ENCODE measurements around the gene EGFL6.
A peak's percentile ranks its signal among the peaks of the same experiment; 100 is the strongest.
"Not testable (repeated sequence)": the region's sequence is repeated elsewhere in the genome, so short reads cannot be mapped to it uniquely, and the experiment has no call there.

Gene EGFL6

DNA sequence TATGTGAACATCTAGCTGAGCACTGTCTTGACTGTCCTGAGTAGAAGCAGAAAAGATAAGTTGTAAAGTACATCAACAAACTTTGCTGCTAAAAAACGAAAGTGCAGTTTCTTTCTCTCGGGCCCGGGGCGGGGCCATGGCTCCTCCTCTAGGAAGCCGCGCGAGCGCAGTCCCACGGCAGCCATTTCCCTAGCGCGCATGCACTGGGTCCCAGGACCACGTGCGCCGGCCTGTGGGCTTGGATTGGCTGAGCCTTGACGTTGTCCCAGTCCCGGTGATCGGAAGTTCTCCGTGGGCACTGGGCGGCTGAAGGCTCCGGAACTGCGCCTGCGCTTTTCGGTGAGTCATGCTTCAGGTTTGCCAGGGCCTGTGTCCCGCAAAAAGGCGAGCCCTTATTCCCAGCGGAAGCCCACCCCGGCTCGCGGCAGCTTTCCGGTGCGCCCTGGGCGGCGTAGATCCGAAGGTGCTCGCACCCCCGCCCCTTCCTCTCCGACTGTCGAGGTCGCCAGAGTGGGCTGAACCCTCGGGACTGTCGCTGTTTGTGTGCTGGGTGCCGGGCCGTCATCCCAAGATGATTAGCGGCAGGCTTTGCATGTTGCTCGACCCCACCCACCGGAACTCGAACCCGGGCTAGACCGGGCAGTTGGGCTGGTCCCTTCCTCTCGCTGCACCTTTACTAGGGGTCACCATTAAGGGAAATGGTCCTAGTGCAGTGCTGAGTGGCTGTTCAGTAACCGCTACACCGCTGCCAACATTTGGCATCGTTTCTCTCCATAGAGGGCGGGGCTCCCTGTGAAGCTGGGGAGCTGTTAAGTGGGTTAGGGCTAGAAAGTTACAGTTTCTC lies 83.7 kb downstream of the EGFL6 start, which contains the start of gene TCEANC:
Gene TCEANC (plus strand): TSS at position 292 of the 844 bp plus-strand sequence. CDS start 9,368 bp downstream, outside the sequence.
- peak; percentile 71 for DNase-seq (ENCODE audit: low read depth, low spot score)

DNA sequence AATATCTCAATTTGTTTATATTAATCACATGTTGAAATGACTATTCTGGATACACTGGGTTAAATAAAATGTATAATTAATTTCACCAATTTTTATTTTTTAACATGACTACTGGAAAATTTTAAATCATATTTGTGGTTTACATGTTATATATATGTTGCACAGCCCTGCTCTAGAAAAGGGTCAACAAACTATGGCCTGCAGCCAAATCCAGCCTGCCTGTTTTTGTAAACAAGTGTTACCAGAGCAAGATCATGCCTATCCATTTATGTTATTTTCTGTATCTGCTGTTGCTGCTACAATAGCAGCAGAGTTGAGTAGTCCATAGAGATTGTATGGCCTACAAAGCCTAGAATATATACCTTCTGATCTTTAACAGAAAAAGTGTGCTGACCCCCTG lies 84.7 kb downstream of the EGFL6 start:
- DNase-seq (ENCODE audit: low read depth, low spot score): no peak

DNA sequence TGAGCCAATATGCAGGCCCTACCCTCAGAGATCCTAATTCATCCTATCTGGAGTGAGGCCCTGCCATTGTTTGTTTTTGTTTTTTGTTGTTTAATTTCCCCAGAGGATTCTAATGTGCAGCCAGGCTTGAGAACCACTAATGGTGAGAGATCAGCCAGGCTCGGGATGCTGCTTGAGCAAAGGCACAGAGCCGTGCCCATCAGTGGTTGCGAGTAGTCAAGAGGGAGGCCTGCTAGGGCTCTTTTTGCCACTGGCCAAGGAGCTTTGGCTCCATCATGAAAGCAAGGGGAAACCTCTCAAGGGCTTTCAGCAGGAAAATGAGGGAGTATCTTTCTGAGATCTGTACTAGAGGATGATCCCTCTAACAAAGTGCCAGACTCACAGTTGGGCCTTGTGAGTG lies 86.3 kb downstream of the EGFL6 start:
- DNase-seq (ENCODE audit: low read depth, low spot score): no peak

DNA sequence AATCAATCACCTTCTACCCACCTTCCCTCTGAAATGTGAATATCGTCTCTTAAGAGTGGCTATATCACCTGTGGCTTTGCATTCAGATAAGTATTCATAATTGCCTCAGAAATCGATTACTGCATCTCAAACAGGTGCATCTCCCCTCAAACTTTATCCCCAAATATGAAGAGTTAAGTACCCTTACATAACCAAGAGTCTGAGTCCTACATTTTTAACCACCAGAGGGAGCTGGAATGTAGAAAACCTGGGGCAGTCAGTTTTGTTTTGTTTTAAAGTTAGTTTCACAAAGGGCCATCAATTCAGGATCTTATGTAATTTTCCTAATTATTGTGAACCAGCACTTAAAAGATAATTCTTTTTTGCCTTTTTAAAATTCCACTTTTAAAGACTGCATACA lies 89.2 kb downstream of the EGFL6 start:
- no peak for DNase-seq (ENCODE audit: low read depth, low spot score)

GRCh38 chrX:13659063-13659462 lies 89.7 kb downstream of the EGFL6 start:
- DNase-seq (ENCODE audit: low read depth, low spot score): no peak

DNA sequence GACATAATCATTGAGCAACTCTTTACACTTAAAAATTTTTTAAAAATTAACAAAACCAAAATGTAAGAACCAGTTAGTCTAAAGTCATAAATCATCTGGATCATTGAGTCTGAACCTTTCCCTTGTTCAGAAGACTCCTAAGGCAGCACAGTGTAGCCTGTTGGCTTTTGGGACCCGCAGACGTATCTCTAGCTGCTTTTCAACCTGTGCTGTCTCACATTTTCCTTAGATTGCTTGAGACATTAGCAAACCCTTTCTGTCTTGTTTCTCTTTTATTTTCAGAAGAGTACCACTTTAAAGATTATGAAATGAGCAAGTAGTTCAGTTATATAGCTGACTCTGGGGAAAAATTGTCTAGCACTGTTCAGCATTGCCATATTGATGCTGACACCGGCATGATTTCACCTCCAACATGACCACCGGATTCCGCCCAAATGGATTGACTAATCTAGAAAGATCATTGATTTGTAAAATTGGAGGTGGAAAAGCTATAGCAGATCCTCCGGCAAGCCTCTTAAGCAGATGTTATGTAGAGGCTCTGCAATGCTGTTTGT lies 92.4 kb downstream of the EGFL6 start:
- DNase-seq (ENCODE audit: low read depth, low spot score): no peak

- DNase-seq (ENCODE audit: low read depth, low spot score): no peak
Observed at GRCh38 chrX:13662355-13662791, 93.0 kb downstream of the EGFL6 start.

- DNase-seq (ENCODE audit: low read depth, low spot score): no peak
Observed at GRCh38 chrX:13664020-13664419, 94.6 kb downstream of the EGFL6 start.

DNA sequence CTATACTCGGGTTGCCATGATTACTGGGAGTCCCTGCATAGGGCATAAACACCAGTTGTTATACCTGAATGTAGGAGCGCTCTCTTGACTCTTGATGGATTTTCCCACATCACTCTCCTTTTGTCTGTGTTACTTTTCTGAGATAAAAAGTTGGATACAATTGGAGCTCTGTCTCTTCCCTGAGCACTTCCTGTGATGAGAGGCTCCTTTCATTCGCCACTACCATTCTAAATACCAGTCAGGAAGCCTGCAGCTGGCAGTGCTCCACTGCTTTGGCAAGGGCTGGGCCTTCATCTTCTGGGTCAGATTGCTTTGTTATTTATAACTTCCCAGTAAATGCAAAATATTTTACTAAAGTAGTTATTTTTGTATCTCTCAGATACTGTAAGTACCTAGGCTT lies 97.4 kb downstream of the EGFL6 start:
- DNase-seq (ENCODE audit: low read depth, low spot score): no peak

DNA sequence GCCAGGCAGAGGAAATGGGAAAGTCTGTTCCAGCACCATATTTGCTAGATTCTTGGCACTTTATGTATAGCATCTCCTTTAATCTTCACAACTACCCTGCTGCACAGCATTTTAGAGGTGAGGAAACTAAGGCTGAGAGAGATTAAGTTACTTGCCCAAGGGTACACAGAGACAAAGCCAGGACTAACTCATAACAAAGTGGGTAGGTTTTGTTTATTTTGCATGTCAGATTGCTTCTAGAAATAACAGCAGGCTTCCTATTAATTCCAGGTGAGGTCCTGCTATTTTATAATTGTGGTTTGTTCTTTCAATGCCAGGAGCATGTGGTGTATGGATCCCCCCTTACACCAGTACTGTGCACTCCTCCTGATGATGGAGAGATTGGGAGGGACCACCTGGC lies 98.5 kb downstream of the EGFL6 start:
- no peak for DNase-seq (ENCODE audit: low read depth, low spot score)

GRCh38 chrX:13669246-13669737 lies 99.9 kb downstream of the EGFL6 start:
- no peak for DNase-seq (ENCODE audit: low read depth, low spot score)

- DNase-seq (ENCODE audit: low read depth, low spot score): not testable (repeated sequence)
Observed at GRCh38 chrX:13669755-13670154, 100.4 kb downstream of the EGFL6 start.

DNA sequence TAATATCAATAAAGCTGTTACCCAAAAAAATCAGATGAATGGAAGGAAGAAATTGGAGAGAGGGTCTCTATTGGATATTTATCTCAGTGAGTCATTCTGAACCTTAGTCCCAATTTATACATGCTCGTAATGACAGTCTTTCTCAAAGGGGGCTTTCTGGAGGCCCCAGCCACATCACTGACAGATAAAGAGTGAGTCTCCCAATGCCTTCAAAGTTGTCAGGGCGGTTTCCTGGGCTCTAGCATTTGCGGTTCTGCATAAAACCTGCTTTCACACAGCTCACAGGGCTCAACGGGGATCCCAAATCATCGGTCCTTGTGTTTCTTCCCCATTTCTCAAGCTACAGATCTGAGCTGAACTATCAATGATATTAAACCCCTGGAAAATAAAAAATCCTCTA lies 100.8 kb downstream of the EGFL6 start:
- DNase-seq (ENCODE audit: low read depth, low spot score): no peak

DNA sequence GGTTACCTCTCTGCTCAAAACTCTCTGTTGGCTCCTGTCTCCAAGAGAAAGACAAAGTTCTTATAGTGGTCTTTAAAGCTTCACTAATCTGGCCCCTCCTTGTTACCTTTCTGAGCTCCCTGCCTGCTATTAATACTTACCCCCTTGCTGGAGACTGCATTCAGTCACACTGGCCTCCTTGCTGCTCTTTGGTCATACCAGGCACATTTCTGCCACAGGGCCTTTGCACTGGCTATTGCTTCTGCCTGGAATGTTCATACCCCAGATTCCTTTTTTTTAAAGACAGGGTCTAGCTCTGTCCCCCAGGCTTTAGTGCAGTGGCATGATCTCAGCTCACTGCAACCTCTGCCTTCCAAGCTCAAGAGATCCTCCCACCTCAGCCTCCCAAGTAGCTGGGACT lies 103.6 kb downstream of the EGFL6 start:
- no peak for DNase-seq (ENCODE audit: low read depth, low spot score)

GRCh38 chrX:13676885-13677284 lies 107.5 kb downstream of the EGFL6 start:
- no peak for DNase-seq (ENCODE audit: low read depth, low spot score)

DNA sequence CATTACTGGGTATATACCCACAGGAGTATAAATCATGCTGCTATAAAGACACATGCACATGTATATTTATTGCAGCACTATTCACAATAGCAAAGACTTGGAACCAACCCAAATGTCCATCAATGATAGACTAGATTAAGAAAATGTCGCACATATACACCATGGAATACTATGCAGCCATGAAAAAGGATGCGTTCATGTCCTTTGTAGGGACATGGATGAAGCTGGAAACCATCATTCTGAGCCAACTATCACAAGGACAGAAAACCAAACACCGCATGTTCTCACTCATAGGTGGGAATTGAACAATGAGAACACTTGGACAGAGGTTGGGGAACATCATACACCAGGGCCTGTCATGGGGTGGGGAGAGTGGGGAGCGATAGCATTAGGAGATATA lies 110.3 kb downstream of the EGFL6 start:
- not testable (repeated sequence) for DNase-seq (ENCODE audit: low read depth, low spot score)

DNA sequence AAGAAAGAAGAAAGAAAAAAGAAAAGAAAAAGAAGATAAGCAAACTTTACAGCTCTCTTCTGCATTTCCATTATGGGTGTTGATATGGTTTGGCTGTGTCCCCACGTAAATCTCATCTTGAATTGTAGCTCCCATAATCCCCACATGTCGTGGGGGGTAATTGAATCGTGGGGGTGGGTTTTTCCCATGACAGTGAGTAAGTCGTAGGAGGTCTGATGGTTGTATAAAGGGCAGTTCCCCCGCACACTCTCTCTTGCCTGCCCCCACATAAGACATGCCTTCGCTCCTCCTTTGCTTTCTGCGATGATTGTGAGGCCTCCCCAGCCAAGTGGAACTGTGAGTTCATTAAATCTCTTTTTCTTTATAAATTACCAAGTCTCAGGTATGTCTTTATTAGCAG lies 112.2 kb downstream of the EGFL6 start:
- no peak for DNase-seq (ENCODE audit: low read depth, low spot score)
